ENCODE data around the gene TMEM255A. TPM values are rescaled to one million over a fixed set of nuclear protein-coding genes. Genes with fewer than 3 reads are reported as not detected.

Gene TMEM255A
- total and polyA plus RNA-seq, 2 of the 13 experiments (the other 11 are each of a cell fraction or from before 2014, with no cell fraction given), result 0.13 to 0.40 TPM

- in situ Hi-C loops (cut with HindIII; ENCODE audit: extremely low pct_ligation_motif_present, low pct_unique_long_range_greater_than_20kb) (no loop called here), intact Hi-C loops (cut with micrococcal nuclease; ENCODE audit: unreplicated experiment) (loop anchor here (5.0 kb wide), 1 partner anchor 35 kb away; the partner anchor contains the start of gene ZBTB33)
- peak overlapping the region; percentile 94 for H3K27ac ChIP-seq (ENCODE audit: extremely low read length, insufficient read depth, low read length)
- H3K9me3 ChIP-seq (ENCODE audit: low read length), result no peaks in the 10 kb centered on the region
- H3K79me2 ChIP-seq (ENCODE audit: insufficient read depth, low read length), result no peaks in the 10 kb centered on the region
- no peaks in the 10 kb centered on the region for H3K36me3 ChIP-seq (replicated peaks in 1 of 2; ENCODE audit: control insufficient read depth in 1 of 2, insufficient read depth in 2 of 2, low read length in 2 of 2)
- ATAC-seq, result peak; percentile 82
- FAIRE-seq, result peak; percentile 95
- BruUV-seq (replicated peaks), result no TSS peak
- DNase-seq (ENCODE audit: low spot score), result peak; percentile 53
- CTCF ChIA-PET (ENCODE audit: low intra/inter-chr PET ratio, low total read pairs), result no interaction called here
- WGBS (ENCODE audit: low lambda C conversion rate), result 14% methylated on average over 1 of the region's 3 CpGs
- peak overlapping the region; percentile 74 for H3K4me2 ChIP-seq (ENCODE audit: low read depth, low read length)
- peak overlapping the region in 1 of 3 experiments; percentile 23; a peak in 2 of 6 replicates for H3K4me3 ChIP-seq (replicated peaks in 1 of 3; ENCODE audit: insufficient read depth in 1 of 3, low read depth in 2 of 3, low read length in 3 of 3)
- peak overlapping the region; percentile 54 for H3K9ac ChIP-seq (ENCODE audit: insufficient read depth, low read depth, low read length)
- peaks cover 35% of the 10 kb centered on the region for H3K4me1 ChIP-seq (ENCODE audit: insufficient read depth, low read length)
- no peak overlapping the region for H2AFZ ChIP-seq (ENCODE audit: low read length)
- 0 out of 5 replicates have a peak, but pooled peaks cover 0 to 1% of the 10 kb centered on the region in 2 experiments for H3K27me3 ChIP-seq (ENCODE audit: control insufficient read depth in 1 of 2, insufficient read depth in 2 of 2, low read length in 2 of 2)
- no peaks in the 10 kb centered on the region for H4K20me1 ChIP-seq (ENCODE audit: insufficient read depth, low read length)
- POLR2A ChIA-PET, result interaction anchor here (1.2 to 1.3 kb wide), 2 partner anchors 10 to 37 kb away, joined by 4 to 5 read pairs; partner anchors contain the start of gene ZBTB33
- TF ChIP-seq PAX8 (CRISPR knock-in tag; IDR thresholded peaks at IDR 0.05; ENCODE audit: borderline replicate concordance) (no peak), ZBTB46 (CRISPR knock-in tag; IDR thresholded peaks at IDR 0.05; ENCODE audit: borderline replicate concordance) (no peak), ZNF329 (CRISPR knock-in tag; IDR thresholded peaks at IDR 0.05; ENCODE audit: low read depth) (no peak), HNF1B (CRISPR knock-in tag; IDR thresholded peaks at IDR 0.05) (no peak), HNF4A (CRISPR knock-in tag; IDR thresholded peaks at IDR 0.05) (peak; percentile 36; the same call in 1 of the 2 replicates), ZFP90 (CRISPR knock-in tag; IDR thresholded peaks at IDR 0.05; ENCODE audit: borderline replicate concordance) (no peak), SOX6 (IDR thresholded peaks at IDR 0.05) (no peak), SOX6 (CRISPR knock-in tag; IDR thresholded peaks at IDR 0.05) (0 out of 2 replicates have a peak, but pooled peaks have one; percentile 16), BCL6 (CRISPR knock-in tag; IDR thresholded peaks at IDR 0.05) (no peak), ZNF121 (CRISPR knock-in tag; IDR thresholded peaks at IDR 0.05) (no peak), ZBTB10 (CRISPR knock-in tag; IDR thresholded peaks at IDR 0.05; ENCODE audit: borderline replicate concordance) (no peak), TERF1 (CRISPR knock-in tag; IDR thresholded peaks at IDR 0.05) (no peak), TP53 (CRISPR knock-in tag; conservative IDR thresholded peaks at IDR 0.05) (no peak), TRAFD1 (CRISPR knock-in tag; IDR thresholded peaks at IDR 0.05; ENCODE audit: borderline replicate concordance) (no peak)
Observed at GRCh38 chrX:120287513-120288112, 23.6 kb downstream of the TMEM255A start.
